ENCODE data around the gene CLTRN.

DNA sequence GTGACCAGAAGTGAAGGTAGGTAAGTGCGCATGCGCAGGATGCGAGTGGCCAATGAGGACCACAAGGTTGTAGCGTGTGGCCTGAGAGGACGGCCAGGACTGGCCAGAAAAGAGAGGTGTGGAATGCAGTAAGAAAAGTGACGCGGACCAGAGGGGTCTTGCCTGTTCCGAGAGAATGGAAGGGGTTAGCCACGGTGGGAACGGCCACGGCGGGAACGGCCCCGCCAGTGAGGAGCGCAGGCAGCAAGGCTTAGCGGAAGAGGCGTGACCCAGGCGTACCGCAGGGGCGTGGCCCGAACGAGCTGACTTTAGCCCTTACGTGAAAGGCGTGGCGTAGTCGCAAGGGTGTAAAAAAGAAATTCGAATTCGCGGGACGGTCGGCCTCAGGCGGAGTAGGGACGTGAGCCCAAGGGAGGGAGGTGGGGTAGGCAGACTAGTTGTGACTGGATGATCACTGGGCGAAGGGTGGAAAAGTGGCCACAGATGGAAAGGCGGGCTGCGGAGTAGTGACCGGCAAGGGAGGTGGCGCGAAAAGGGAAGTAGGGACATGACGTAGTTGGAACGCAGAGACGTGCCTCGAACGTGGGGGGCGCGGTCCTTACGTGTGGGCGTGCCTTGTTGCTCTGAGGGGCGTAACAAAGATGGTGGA is 10.4 kb upstream of the CLTRN start:
- TF ChIP-seq CTCF (IDR thresholded peaks at IDR 0.05; ENCODE audit: low read length) (no peak), EZH2 (optimal IDR thresholded peaks at IDR 0.05; ENCODE audit: low read depth, low read length) (no peak), EZH2phosphoT487 (IDR thresholded peaks at IDR 0.05; ENCODE audit: low read length) (no peak)

Data from MM.1S (cell line).